ENCODE measurements around the gene CCDC121.

DNA sequence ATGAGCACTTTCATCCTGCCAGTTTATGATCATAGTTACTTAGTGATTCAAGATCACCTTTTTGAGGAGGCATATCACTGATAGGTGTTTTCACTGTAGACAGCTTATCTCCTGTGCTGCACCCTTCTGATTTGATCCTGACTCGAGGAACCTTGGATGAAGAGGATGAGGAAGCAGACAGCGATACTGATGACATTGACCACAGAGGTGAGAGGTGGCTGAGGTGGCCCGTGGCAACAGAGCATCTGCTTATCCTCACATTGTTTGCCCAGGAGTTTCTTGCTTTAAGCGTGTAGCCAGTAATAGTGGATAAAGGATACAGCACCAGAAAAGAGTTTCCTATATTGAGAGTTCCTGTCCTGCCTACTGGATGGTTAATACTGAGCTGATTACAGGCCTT, 18.9 kb upstream of the CCDC121 start:
- TF ChIP-seq, protein P1, sequence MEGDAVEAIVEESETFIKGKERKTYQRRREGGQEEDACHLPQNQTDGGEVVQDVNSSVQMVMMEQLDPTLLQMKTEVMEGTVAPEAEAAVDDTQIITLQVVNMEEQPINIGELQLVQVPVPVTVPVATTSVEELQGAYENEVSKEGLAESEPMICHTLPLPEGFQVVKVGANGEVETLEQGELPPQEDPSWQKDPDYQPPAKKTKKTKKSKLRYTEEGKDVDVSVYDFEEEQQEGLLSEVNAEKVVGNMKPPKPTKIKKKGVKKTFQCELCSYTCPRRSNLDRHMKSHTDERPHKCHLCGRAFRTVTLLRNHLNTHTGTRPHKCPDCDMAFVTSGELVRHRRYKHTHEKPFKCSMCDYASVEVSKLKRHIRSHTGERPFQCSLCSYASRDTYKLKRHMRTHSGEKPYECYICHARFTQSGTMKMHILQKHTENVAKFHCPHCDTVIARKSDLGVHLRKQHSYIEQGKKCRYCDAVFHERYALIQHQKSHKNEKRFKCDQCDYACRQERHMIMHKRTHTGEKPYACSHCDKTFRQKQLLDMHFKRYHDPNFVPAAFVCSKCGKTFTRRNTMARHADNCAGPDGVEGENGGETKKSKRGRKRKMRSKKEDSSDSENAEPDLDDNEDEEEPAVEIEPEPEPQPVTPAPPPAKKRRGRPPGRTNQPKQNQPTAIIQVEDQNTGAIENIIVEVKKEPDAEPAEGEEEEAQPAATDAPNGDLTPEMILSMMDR (conservative IDR thresholded peaks at IDR 0.05; ENCODE audit: low read depth, low read length) = no peak
- TF ChIP-seq EZH2 (IDR thresholded peaks at IDR 0.05; ENCODE audit: low read length, unreplicated experiment) = no peak
- no peak for TF ChIP-seq EZH2phosphoT487 (IDR thresholded peaks at IDR 0.05; ENCODE audit: borderline replicate concordance, low read length)
